Activated CD8-positive, alpha-beta memory T cell treated with anti-CD3 and anti-CD28 coated beads for 48 hours (primary cell): ENCODE measurements around the gene HSPA4.
"Not testable (repeated sequence)": the region's sequence is repeated elsewhere in the genome, so short reads cannot be mapped to it uniquely, and the experiment has no call there.

Experiments used
- DNase-seq, 3 experiments: peaks; one replicate each; pipeline ENCODE4 v3.0.0-alpha.2; 2020; ENCODE audit warnings: low read depth in 2 of 3, low spot score in 2 of 3

The HSPA4 gene

GRCh38 chr5:133122711-133123110 lies 70.9 kb downstream of the HSPA4 start:
- no peak for DNase-seq

GRCh38 chr5:133123297-133123696 lies 71.5 kb downstream of the HSPA4 start:
- DNase-seq, result no peak

- no peak for DNase-seq
These were observed 73.1 kb downstream of the HSPA4 start for GRCh38 chr5:133124891-133125290.

- DNase-seq, result no peak
These were observed 76.3 kb downstream of the HSPA4 start for GRCh38 chr5:133128066-133128465.

GRCh38 chr5:133129289-133129688 lies 77.5 kb downstream of the HSPA4 start:
- DNase-seq, result no peak

- no peak for DNase-seq
These were observed 78.1 kb downstream of the HSPA4 start for GRCh38 chr5:133129950-133130349.

GRCh38 chr5:133130387-133131118 lies 78.7 kb downstream of the HSPA4 start:
- no peak for DNase-seq

- DNase-seq, result no peak
These were observed 80.9 kb downstream of the HSPA4 start for GRCh38 chr5:133132717-133133116.

GRCh38 chr5:133133241-133133640 lies 81.4 kb downstream of the HSPA4 start:
- not testable (repeated sequence) for DNase-seq

GRCh38 chr5:133136890-133137289 lies 85.1 kb downstream of the HSPA4 start:
- not testable (repeated sequence) for DNase-seq

- DNase-seq, result no peak
These were observed 88.5 kb downstream of the HSPA4 start for GRCh38 chr5:133140311-133140710.

GRCh38 chr5:133141746-133142145 lies 89.9 kb downstream of the HSPA4 start:
- DNase-seq, result no peak

GRCh38 chr5:133142782-133143181 lies 91.0 kb downstream of the HSPA4 start:
- DNase-seq, result no peak

- DNase-seq, result no peak
These were observed 92.6 kb downstream of the HSPA4 start for GRCh38 chr5:133144245-133144981.

- DNase-seq, result no peak
These were observed 93.8 kb downstream of the HSPA4 start for GRCh38 chr5:133145436-133146170.

GRCh38 chr5:133147411-133147810 lies 95.6 kb downstream of the HSPA4 start:
- DNase-seq, result no peak

GRCh38 chr5:133147815-133148567 lies 96.2 kb downstream of the HSPA4 start:
- no peak for DNase-seq

GRCh38 chr5:133149345-133149744 lies 97.5 kb downstream of the HSPA4 start:
- DNase-seq, result no peak

- DNase-seq, result no peak
These were observed 99.2 kb downstream of the HSPA4 start for GRCh38 chr5:133150909-133151544.

- DNase-seq, result no peak
These were observed 102.7 kb downstream of the HSPA4 start for GRCh38 chr5:133154274-133155075.
